ENCODE measurements around the gene DIAPH1. TPM values are rescaled to one million over a fixed set of nuclear protein-coding genes. Genes with fewer than 3 reads are reported as not detected.

DIAPH1 gene
- total RNA-seq, 4 donors from 2014 or later: 35.2 to 62.3 (median 53.4) TPM

DNA sequence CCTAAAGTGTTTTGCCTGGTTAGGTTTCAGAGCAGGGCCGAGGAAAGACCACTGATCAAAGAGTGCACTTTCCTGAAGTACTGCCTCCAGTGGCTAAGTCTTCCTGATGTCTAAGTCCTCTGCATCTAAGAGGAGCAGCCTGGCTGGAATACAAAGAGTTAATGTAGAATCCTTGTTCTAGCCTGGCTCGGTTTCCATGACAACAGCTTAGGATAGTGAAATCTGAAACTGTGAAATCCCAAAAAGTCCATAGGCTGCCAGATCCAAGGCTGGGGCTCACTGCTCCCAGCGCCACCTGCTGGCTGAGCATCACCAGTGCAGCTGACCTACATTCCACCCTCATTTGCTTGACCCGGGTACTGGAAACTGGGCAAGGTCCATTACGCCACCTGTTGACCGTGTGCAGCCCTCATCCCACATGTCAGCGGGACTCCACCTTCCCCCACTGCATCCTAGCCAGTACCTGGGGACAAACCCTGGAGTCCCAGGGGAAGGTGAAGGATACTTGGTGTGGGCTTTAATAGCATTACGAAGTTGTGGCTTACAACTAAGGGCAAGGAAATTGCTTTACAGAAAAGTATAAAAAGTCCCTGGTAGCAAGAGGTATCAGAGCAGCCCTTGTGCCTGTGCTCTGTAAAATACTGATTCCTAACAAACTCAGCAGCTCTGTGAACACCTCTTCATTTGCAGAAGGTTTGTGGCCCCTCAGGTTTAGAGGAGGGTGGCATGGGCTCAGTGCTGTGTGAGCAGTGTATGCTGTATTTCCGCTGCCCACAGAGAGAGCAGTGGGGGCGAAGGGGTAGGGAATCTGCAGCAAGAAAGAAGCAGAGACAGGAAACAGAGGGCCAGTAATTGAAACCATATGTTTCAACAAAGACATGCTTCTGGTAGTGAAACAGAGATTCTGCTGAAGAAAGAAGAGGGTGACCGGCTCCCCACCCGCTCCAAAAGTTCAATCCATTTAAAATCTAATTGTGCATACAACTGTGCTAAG, 93.9 kb downstream of the DIAPH1 start:
- peak overlapping the region; percentile 57 to 82 (median 78) for H3K27ac ChIP-seq
- H3K4me3 ChIP-seq: no peak overlapping the region
- no peaks in the 10 kb centered on the region for H3K27me3 ChIP-seq
- TF ChIP-seq, protein P1, sequence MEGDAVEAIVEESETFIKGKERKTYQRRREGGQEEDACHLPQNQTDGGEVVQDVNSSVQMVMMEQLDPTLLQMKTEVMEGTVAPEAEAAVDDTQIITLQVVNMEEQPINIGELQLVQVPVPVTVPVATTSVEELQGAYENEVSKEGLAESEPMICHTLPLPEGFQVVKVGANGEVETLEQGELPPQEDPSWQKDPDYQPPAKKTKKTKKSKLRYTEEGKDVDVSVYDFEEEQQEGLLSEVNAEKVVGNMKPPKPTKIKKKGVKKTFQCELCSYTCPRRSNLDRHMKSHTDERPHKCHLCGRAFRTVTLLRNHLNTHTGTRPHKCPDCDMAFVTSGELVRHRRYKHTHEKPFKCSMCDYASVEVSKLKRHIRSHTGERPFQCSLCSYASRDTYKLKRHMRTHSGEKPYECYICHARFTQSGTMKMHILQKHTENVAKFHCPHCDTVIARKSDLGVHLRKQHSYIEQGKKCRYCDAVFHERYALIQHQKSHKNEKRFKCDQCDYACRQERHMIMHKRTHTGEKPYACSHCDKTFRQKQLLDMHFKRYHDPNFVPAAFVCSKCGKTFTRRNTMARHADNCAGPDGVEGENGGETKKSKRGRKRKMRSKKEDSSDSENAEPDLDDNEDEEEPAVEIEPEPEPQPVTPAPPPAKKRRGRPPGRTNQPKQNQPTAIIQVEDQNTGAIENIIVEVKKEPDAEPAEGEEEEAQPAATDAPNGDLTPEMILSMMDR (IDR thresholded peaks at IDR 0.05): peak; percentile 99 to 100 (median 100)
- peak; percentile 88 for TF ChIP-seq POLR2AphosphoS5 (IDR thresholded peaks at IDR 0.05)
- no peak for TF ChIP-seq EP300 (IDR thresholded peaks at IDR 0.05)
- no peak for TF ChIP-seq POLR2A (IDR thresholded peaks at IDR 0.05)
- peak; percentile 85 for ATAC-seq
- H3K9me3 ChIP-seq: no peaks in the 10 kb centered on the region
- WGBS, 2 donors (ENCODE audit: low coverage in 1 of 2): 15 to 60% methylated on average over 6 to 11 of the region's 12 CpGs
- H3K4me1 ChIP-seq: peaks cover 2 to 89% (median 36%) of the 10 kb centered on the region in 3 donors
- peaks cover 0 to 51% of the 10 kb centered on the region in 2 donors for H3K36me3 ChIP-seq

DNA sequence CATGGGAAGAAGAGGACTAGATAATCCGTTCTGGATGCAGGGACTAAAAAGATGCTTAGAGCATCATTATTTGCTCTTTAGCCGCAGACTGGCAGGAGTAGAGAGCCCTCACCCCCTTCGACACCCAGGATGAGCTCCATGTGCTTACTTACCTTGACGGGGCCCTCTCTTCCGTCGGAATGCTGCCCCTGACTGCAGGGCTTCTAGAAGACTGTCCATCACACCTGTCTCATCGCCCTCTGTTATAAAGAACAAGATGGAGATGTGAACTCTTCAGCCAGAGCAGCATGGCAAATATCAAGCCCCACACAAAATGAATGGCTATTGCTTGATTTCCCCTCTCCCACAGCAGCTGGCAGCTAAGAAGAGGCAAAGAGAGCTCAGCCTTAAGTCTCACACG, 94.8 kb downstream of the DIAPH1 start:
- peaks cover 0 to 86% (median 27%) of the 10 kb centered on the region in 3 donors for H3K4me1 ChIP-seq
- no peak overlapping the region for H3K4me3 ChIP-seq
- no peaks in the 10 kb centered on the region for H3K9me3 ChIP-seq
- peak overlapping the region in 3 of 4 donors; percentile 63 to 76 (median 68) for H3K27ac ChIP-seq
- WGBS, 2 donors (ENCODE audit: low coverage in 1 of 2): 73 to 75% methylated on average over 8 of the region's 8 CpGs
- no peaks in the 10 kb centered on the region for H3K27me3 ChIP-seq
- no peak for ATAC-seq
- no peak for TF ChIP-seq POLR2A (IDR thresholded peaks at IDR 0.05)
- TF ChIP-seq EP300 (IDR thresholded peaks at IDR 0.05): no peak
- TF ChIP-seq POLR2AphosphoS5 (IDR thresholded peaks at IDR 0.05): no peak
- TF ChIP-seq, protein P1 (IDR thresholded peaks at IDR 0.05): no peak
- peaks cover 0 to 50% of the 10 kb centered on the region in 2 donors for H3K36me3 ChIP-seq

DNA sequence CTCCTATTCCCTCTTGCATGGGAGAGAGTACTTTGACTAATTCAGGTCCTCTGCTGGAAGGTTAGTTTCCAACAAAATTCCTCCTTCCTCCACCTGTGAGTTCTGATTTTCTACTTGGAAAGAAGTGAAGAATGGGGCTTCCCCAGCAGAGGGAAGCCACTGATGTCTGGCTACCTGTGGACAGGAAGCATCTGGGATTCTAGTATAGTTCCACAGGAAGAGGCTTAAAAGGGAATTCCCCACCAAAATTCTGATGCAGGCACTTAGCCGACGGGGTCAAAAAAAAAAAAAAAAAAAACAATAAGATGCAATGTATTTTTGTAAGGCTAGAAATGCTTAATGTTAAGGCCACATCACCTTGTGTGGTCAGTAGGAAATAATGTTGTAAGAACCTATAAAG, 96.5 kb downstream of the DIAPH1 start:
- Histone ChIP-seq H3K27me3 (no peaks in the 10 kb centered on the region), H3K4me1 (peaks cover 0 to 77% (median 24%) of the 10 kb centered on the region in 3 donors), H3K4me3 (no peak overlapping the region), H3K27ac (peak overlapping the region in 3 of 4 donors; percentile 59 to 76 (median 69)), H3K36me3 (peaks cover 0 to 43% of the 10 kb centered on the region in 2 donors), H3K9me3 (no peaks in the 10 kb centered on the region)
- no peak for ATAC-seq
- TF ChIP-seq POLR2A (IDR thresholded peaks at IDR 0.05) (no peak), POLR2AphosphoS5 (IDR thresholded peaks at IDR 0.05) (no peak), EP300 (IDR thresholded peaks at IDR 0.05) (no peak)
- TF ChIP-seq, protein P1 (IDR thresholded peaks at IDR 0.05): no peak
- WGBS, 2 donors (ENCODE audit: low coverage in 1 of 2): 44% methylated on average over 2 of the region's 2 CpGs; no CpG with 5 or more reads in 1 of the 2 donors

DNA sequence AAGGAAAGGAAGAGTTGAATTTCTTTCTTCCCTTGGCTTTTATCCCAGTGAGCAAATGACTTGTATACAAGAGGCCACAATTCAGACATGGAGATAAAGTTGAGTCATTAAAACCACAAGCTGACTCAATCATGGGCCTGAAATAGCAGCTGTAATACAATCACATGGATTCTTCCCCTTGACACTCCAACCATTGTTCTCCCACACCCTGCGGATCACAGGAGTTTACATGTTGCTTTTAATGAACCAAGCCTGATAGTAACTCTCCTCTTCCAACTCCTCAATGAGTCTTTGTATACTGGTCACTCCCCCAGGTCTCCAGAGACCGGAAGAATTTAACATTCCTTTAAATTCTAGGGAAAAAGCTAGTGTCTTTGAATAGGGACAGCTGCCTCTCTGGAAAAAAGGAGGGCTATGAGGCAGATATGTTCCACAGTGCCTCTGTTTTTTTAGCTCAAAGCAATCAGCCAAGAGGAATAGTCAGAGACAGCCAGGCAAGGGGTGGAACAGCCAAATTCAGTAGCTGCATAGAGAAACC, 97.5 kb downstream of the DIAPH1 start:
- ATAC-seq: peak; percentile 54
- H3K27me3 ChIP-seq: no peaks in the 10 kb centered on the region
- H3K4me1 ChIP-seq: peaks cover 0 to 78% (median 27%) of the 10 kb centered on the region in 3 donors
- TF ChIP-seq POLR2AphosphoS5 (IDR thresholded peaks at IDR 0.05): peak; percentile 43
- TF ChIP-seq, protein P1 (IDR thresholded peaks at IDR 0.05): no peak
- no peak for TF ChIP-seq EP300 (IDR thresholded peaks at IDR 0.05)
- no peak overlapping the region for H3K4me3 ChIP-seq
- H3K27ac ChIP-seq: peak overlapping the region; percentile 37 to 73 (median 64)
- 9 to 26% methylated on average over 2 of the region's 2 CpGs for WGBS, 2 donors (ENCODE audit: low coverage in 1 of 2)
- H3K9me3 ChIP-seq: no peaks in the 10 kb centered on the region
- H3K36me3 ChIP-seq: peaks cover 0 to 43% of the 10 kb centered on the region in 2 donors

All from gastroesophageal sphincter (tissue), 4 donors.